ENCODE results near the gene CAMTA1.

CAMTA1 gene

DNA sequence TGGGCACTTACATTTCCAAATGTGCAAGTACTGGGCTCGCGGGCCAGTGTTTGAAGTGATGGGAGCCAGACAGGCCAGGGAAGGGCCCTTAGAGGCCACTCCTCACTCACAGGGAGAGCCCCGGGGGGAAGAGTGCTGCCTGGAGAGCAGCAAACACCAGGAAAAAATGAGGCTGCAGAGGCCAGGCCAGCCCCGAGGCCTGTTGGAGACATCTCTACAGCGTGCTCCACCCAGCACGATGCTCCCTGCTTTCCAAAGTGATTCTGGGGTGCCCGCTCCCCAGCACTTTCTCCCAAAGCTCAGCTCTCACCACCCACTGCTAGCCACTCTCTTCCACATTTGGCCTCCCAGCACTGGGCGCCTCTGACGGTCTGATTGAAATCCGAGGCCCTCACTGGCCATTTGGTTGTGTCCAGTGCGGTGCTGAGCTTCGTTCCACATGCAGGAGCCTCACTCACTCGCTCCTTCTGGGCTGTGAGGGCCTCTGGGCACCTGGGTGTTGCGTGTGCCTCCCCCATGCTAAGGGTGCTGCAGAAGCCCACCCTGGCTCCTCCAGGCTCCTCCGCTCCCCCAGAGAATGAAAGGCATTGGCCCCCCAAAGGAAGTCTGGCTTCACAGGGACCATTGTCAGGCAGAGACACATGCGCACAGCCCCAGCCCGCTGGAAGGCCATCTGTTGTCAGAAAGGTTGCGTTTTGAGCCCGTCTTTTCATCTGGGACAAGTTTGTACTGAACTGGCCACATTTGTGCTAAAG lies 600.4 kb downstream of the CAMTA1 start:
- H3K27me3 ChIP-seq (replicated peaks; ENCODE audit: insufficient read depth, low read length) = peaks cover 88% of the 10 kb centered on the region
- H3K36me3 ChIP-seq (replicated peaks; ENCODE audit: insufficient read depth, low read length) = no peaks in the 10 kb centered on the region
- H3K9me3 ChIP-seq (replicated peaks; ENCODE audit: insufficient read depth, low read length) = no peaks in the 10 kb centered on the region
- DNase-seq = no peak
- H3K4me1 ChIP-seq (ENCODE audit: low read length) = no peaks in the 10 kb centered on the region
- H3K79me2 ChIP-seq (ENCODE audit: low read length) = no peaks in the 10 kb centered on the region
- no peak overlapping the region for H3K27ac ChIP-seq (ENCODE audit: low read length)
- no peak overlapping the region for H2AFZ ChIP-seq (ENCODE audit: low read length)
- no peaks in the 10 kb centered on the region for H3K9me2 ChIP-seq (replicated peaks; ENCODE audit: insufficient read depth, low read length)
- no peak overlapping the region for H3K4me2 ChIP-seq (ENCODE audit: low read depth, low read length)
- no peaks in the 10 kb centered on the region for H4K20me1 ChIP-seq (ENCODE audit: insufficient read depth, low read length)
- TF ChIP-seq CTCF (IDR thresholded peaks at IDR 0.05; ENCODE audit: low read length) (no peak), EZH2 (optimal IDR thresholded peaks at IDR 0.05; ENCODE audit: low read depth, low read length) (no peak)
- no peak overlapping the region for H3K9ac ChIP-seq (ENCODE audit: low read length)
- H3K4me3 ChIP-seq (ENCODE audit: low read length) = no peak overlapping the region
- no peaks in the 10 kb centered on the region for H3F3A ChIP-seq (ENCODE audit: insufficient read depth, low read length)

GRCh38 chr1:7386226-7387052 lies 601.2 kb downstream of the CAMTA1 start:
- Histone ChIP-seq H3F3A (ENCODE audit: insufficient read depth, low read length) (no peaks in the 10 kb centered on the region), H3K9me2 (replicated peaks; ENCODE audit: insufficient read depth, low read length) (no peaks in the 10 kb centered on the region), H3K4me3 (ENCODE audit: low read length) (no peak overlapping the region), H3K4me2 (ENCODE audit: low read depth, low read length) (no peak overlapping the region), H3K9me3 (replicated peaks; ENCODE audit: insufficient read depth, low read length) (no peaks in the 10 kb centered on the region), H4K20me1 (ENCODE audit: insufficient read depth, low read length) (no peaks in the 10 kb centered on the region), H3K27ac (ENCODE audit: low read length) (no peak overlapping the region), H3K9ac (ENCODE audit: low read length) (no peak overlapping the region), H3K79me2 (ENCODE audit: low read length) (no peaks in the 10 kb centered on the region), H3K4me1 (ENCODE audit: low read length) (no peaks in the 10 kb centered on the region), H2AFZ (ENCODE audit: low read length) (no peak overlapping the region), H3K36me3 (replicated peaks; ENCODE audit: insufficient read depth, low read length) (no peaks in the 10 kb centered on the region), H3K27me3 (replicated peaks; ENCODE audit: insufficient read depth, low read length) (peaks cover 88% of the 10 kb centered on the region)
- no peak for TF ChIP-seq EZH2 (optimal IDR thresholded peaks at IDR 0.05; ENCODE audit: low read depth, low read length)
- TF ChIP-seq CTCF (IDR thresholded peaks at IDR 0.05; ENCODE audit: low read length) = no peak
- TF ChIP-seq EZH2phosphoT487 (IDR thresholded peaks at IDR 0.05; ENCODE audit: low read length) = no peak
- DNase-seq = no peak

- H3K79me2 ChIP-seq (ENCODE audit: low read length) = no peaks in the 10 kb centered on the region
- no peak overlapping the region for H3K4me2 ChIP-seq (ENCODE audit: low read depth, low read length)
- H2AFZ ChIP-seq (ENCODE audit: low read length) = no peak overlapping the region
- no peak for DNase-seq
- H3K27ac ChIP-seq (ENCODE audit: low read length) = no peak overlapping the region
- no peaks in the 10 kb centered on the region for H4K20me1 ChIP-seq (ENCODE audit: insufficient read depth, low read length)
- TF ChIP-seq EZH2 (optimal IDR thresholded peaks at IDR 0.05; ENCODE audit: low read depth, low read length) (no peak), EZH2phosphoT487 (IDR thresholded peaks at IDR 0.05; ENCODE audit: low read length) (no peak), CTCF (IDR thresholded peaks at IDR 0.05; ENCODE audit: low read length) (no peak)
- H3F3A ChIP-seq (ENCODE audit: insufficient read depth, low read length) = no peaks in the 10 kb centered on the region
- H3K9ac ChIP-seq (ENCODE audit: low read length) = no peak overlapping the region
- no peaks in the 10 kb centered on the region for H3K4me1 ChIP-seq (ENCODE audit: low read length)
- H3K27me3 ChIP-seq (replicated peaks; ENCODE audit: insufficient read depth, low read length) = peaks cover 88% of the 10 kb centered on the region
- no peak overlapping the region for H3K4me3 ChIP-seq (ENCODE audit: low read length)
- no peaks in the 10 kb centered on the region for H3K36me3 ChIP-seq (replicated peaks; ENCODE audit: insufficient read depth, low read length)
- no peaks in the 10 kb centered on the region for H3K9me3 ChIP-seq (replicated peaks; ENCODE audit: insufficient read depth, low read length)
- no peaks in the 10 kb centered on the region for H3K9me2 ChIP-seq (replicated peaks; ENCODE audit: insufficient read depth, low read length)
Measured at GRCh38 chr1:7387053-7387927, 602.0 kb downstream of the CAMTA1 start.
